Panc1 (cell line): ENCODE measurements around the gene PTP4A2.

Source experiments
- CTCF ChIP-seq: fragments of 450-650 bp; IDR thresholded peaks from 2 replicates; pipeline ENCODE4 v1.5.1; 2017; ENCODE audit warnings: mild to moderate bottlenecking
- POLR2AphosphoS5 ChIP-seq: IDR thresholded peaks from 2 replicates; pipeline ENCODE4 v1.6.1; 2012; ENCODE audit warnings: mild to moderate bottlenecking, low read depth, low read length, moderate library complexity
- REST ChIP-seq, 2 experiments: IDR thresholded peaks; 2 replicates each; pipeline ENCODE4 v1.6.1; 2011 to 2012; ENCODE audit warnings: low read depth in 2 of 2, control low read depth in 1 of 2, low read length in 1 of 2, mild to moderate bottlenecking in 1 of 2, moderate library complexity in 1 of 2; ENCODE audit not compliant: insufficient read depth in 1 of 2
- SIN3A ChIP-seq: IDR thresholded peaks from 2 replicates; pipeline ENCODE4 v1.6.1; 2012; ENCODE audit warnings: low read depth, mild to moderate bottlenecking, low read length, moderate library complexity, borderline replicate concordance; ENCODE audit not compliant: insufficient read depth
- TCF7L2 ChIP-seq: IDR thresholded peaks from 2 replicates; pipeline ENCODE4 v1.6.1; 2011; ENCODE audit warnings: mild to moderate bottlenecking, low read depth, low read length, inconsistent platforms

GRCh38 chr1:31878058-31878457, 60.1 kb downstream of the PTP4A2 start:
- TF ChIP-seq CTCF (no peak), TCF7L2 (no peak), REST (IDR thresholded peaks at IDR 0.05; ENCODE audit: insufficient read depth in 1 of 2, low read depth in 2 of 2, low read length in 1 of 2) (no peak), POLR2AphosphoS5 (no peak), SIN3A (no peak)
